ENCODE data around the gene GANC. TPM values are rescaled to one million over a fixed set of nuclear protein-coding genes. Genes with fewer than 3 reads are reported as not detected.

GANC gene
- total and polyA plus RNA-seq, 2 experiments from 2014 or later, result 21.0 to 22.2 TPM

- Histone ChIP-seq H3K27me3 (no peaks in the 10 kb centered on the region), H3K36me3 (peaks cover 54% of the 10 kb centered on the region), H3K27ac (no peak overlapping the region), H3K9me3 (ENCODE audit: low read depth) (no peaks in the 10 kb centered on the region), H3K4me1 (ENCODE audit: low read depth) (peaks cover 9% of the 10 kb centered on the region), H3K4me3 (no peak overlapping the region)
- DNase-seq (ENCODE audit: low read depth in 1 of 2, low spot score in 1 of 2), result peak in 1 of 2 donors; percentile 42
- TF ChIP-seq, protein P1, sequence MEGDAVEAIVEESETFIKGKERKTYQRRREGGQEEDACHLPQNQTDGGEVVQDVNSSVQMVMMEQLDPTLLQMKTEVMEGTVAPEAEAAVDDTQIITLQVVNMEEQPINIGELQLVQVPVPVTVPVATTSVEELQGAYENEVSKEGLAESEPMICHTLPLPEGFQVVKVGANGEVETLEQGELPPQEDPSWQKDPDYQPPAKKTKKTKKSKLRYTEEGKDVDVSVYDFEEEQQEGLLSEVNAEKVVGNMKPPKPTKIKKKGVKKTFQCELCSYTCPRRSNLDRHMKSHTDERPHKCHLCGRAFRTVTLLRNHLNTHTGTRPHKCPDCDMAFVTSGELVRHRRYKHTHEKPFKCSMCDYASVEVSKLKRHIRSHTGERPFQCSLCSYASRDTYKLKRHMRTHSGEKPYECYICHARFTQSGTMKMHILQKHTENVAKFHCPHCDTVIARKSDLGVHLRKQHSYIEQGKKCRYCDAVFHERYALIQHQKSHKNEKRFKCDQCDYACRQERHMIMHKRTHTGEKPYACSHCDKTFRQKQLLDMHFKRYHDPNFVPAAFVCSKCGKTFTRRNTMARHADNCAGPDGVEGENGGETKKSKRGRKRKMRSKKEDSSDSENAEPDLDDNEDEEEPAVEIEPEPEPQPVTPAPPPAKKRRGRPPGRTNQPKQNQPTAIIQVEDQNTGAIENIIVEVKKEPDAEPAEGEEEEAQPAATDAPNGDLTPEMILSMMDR (IDR thresholded peaks at IDR 0.05; ENCODE audit: low read depth, low read length), result no peak
These were observed 5.7 kb upstream of the GANC start for GRCh38 chr15:42267286-42267685.

GRCh38 chr15:42270551-42270950, 2.5 kb upstream of the GANC start:
- Histone ChIP-seq H3K36me3 (peaks cover 25% of the 10 kb centered on the region), H3K4me1 (ENCODE audit: low read depth) (peaks cover 24% of the 10 kb centered on the region), H3K9me3 (ENCODE audit: low read depth) (no peaks in the 10 kb centered on the region), H3K27me3 (no peaks in the 10 kb centered on the region), H3K4me3 (peak overlapping the region; percentile 76), H3K27ac (peak overlapping the region; percentile 97)
- no peak for DNase-seq (ENCODE audit: low read depth in 1 of 2, low spot score in 1 of 2)
- TF ChIP-seq, protein P1 (IDR thresholded peaks at IDR 0.05; ENCODE audit: low read depth, low read length), result no peak

DNA sequence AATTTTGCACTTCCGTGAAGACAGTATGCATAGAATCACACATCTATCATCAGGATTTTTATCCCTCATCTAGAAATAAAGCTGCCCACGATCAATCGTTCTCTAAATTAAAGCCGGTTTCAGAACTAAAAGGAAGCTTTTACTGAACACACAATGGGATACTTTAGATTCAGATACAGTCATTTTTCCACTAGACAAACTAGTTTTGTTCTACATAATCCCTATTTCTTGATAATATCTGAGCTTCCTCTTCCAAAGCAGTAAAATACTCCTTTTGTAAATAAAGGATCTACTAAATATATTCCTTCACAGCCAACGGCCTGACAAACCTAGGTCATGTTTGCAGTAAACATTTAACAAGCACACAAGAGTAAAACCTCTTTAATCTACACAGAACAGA, 2.0 kb upstream of the GANC start:
- no peaks in the 10 kb centered on the region for H3K27me3 ChIP-seq
- H3K36me3 ChIP-seq, result peaks cover 20% of the 10 kb centered on the region
- TF ChIP-seq, protein P1 (IDR thresholded peaks at IDR 0.05; ENCODE audit: low read depth, low read length), result no peak
- H3K27ac ChIP-seq, result peak overlapping the region; percentile 97
- H3K9me3 ChIP-seq (ENCODE audit: low read depth), result no peaks in the 10 kb centered on the region
- DNase-seq (ENCODE audit: low read depth in 1 of 2, low spot score in 1 of 2), result no peak
- peaks cover 28% of the 10 kb centered on the region for H3K4me1 ChIP-seq (ENCODE audit: low read depth)
- H3K4me3 ChIP-seq, result peak overlapping the region; percentile 76

GRCh38 chr15:42273900-42274701, 1.1 kb downstream of the GANC start:
- Histone ChIP-seq H3K27ac (peak overlapping the region; percentile 97), H3K4me1 (ENCODE audit: low read depth) (peaks cover 23% of the 10 kb centered on the region), H3K27me3 (no peaks in the 10 kb centered on the region), H3K36me3 (no peaks in the 10 kb centered on the region), H3K9me3 (ENCODE audit: low read depth) (no peaks in the 10 kb centered on the region), H3K4me3 (peak overlapping the region; percentile 76)
- TF ChIP-seq, protein P1 (IDR thresholded peaks at IDR 0.05; ENCODE audit: low read depth, low read length), result no peak
- peak; percentile 18 to 63 for DNase-seq (ENCODE audit: low read depth in 1 of 2, low spot score in 1 of 2)

DNA sequence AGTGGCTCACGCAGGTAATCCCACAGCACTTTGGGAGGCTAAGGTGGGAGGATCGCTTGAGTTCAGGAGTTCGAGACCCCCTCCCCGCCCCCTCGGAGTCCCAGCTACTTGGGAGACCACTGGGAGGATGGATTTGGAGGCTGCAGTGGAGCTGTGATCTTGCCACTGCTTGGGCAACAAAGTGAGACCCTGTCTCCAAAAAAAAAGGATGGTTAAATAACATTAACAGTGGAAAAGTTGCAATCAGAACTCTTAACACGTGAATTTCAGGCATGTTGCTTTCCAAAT, 1.6 kb downstream of the GANC start:
- no peak for DNase-seq (ENCODE audit: low read depth in 1 of 2, low spot score in 1 of 2)
- H3K27ac ChIP-seq, result peak overlapping the region; percentile 97

More for the DNA sequence above, 1.6 kb downstream of the GANC start:
- Histone ChIP-seq H3K27me3 (no peaks in the 10 kb centered on the region), H3K9me3 (ENCODE audit: low read depth) (no peaks in the 10 kb centered on the region), H3K36me3 (no peaks in the 10 kb centered on the region), H3K4me3 (no peak overlapping the region), H3K4me1 (ENCODE audit: low read depth) (peaks cover 25% of the 10 kb centered on the region)
- TF ChIP-seq, protein P1 (IDR thresholded peaks at IDR 0.05; ENCODE audit: low read depth, low read length), result no peak

All from cardiac muscle cell (in vitro differentiated cells and primary cell).